Stimulated activated CD4-positive, alpha-beta T cell treated with anti-CD3 and anti-CD28 coated beads, Interleukin-15, amount 100 ng/mL, for 48 hours (primary cell): Measurements from ENCODE around the gene PCDHA7.
"Not testable (repeated sequence)": the region's sequence is repeated elsewhere in the genome, so short reads cannot be mapped to it uniquely, and the experiment has no call there.

ENCODE experiments used
- DNase-seq, 2 donors: peaks; one replicate each; pipeline ENCODE4 v3.0.0-alpha.2; 2020; ENCODE audit warnings: low read depth in 2 of 2

PCDHA7 gene

GRCh38 chr5:140862441-140863295, 28.6 kb downstream of the PCDHA7 start:
- DNase-seq: no peak

GRCh38 chr5:140868721-140869554, 34.9 kb downstream of the PCDHA7 start, which contains the start of gene PCDHA11:
Gene PCDHA11 (plus strand): TSS chr5:140868957. CDS start chr5:140869104, 147 bp downstream.
- no peak for DNase-seq

- DNase-seq: no peak
These were observed 35.5 kb downstream of the PCDHA7 start for GRCh38 chr5:140869555-140869886.

GRCh38 chr5:140870221-140871201, 36.4 kb downstream of the PCDHA7 start:
- DNase-seq: no peak

GRCh38 chr5:140875085-140876065, 41.3 kb downstream of the PCDHA7 start, which contains the start of gene PCDHA12:
Gene PCDHA12 (plus strand): TSS chr5:140875308. CDS start chr5:140875473, 165 bp downstream.
- no peak for DNase-seq

- DNase-seq: not testable (repeated sequence)
These were observed 42.6 kb downstream of the PCDHA7 start for GRCh38 chr5:140876541-140877261.

- no peak for DNase-seq
These were observed 43.2 kb downstream of the PCDHA7 start for GRCh38 chr5:140877262-140877581.

GRCh38 chr5:140881889-140882590, 48.0 kb downstream of the PCDHA7 start, which contains the start of gene PCDHA13:
Gene PCDHA13 (plus strand): TSS chr5:140882124. CDS start chr5:140882269, 145 bp downstream.
- DNase-seq: no peak

- no peak for DNase-seq
These were observed 48.5 kb downstream of the PCDHA7 start for GRCh38 chr5:140882591-140882899.

GRCh38 chr5:140883373-140883772, 49.3 kb downstream of the PCDHA7 start:
- no peak for DNase-seq

- no peak for DNase-seq
These were observed 50.0 kb downstream of the PCDHA7 start for GRCh38 chr5:140883927-140884697.
